Colonic mucosa (tissue), 4 donors: Measurements from ENCODE around the gene PIK3CD. TPM values are rescaled to one million over a fixed set of nuclear protein-coding genes. Genes with fewer than 3 reads are reported as not detected.

ENCODE experiments used
- DNase-seq: peaks from one replicate; pipeline ENCODE4 v3.0.0-alpha.2; 2020
- H3K27ac ChIP-seq: fragments of 200-600 bp; one replicate; pipeline ENCODE4 v1.8.0; 2021
- H3K27me3 ChIP-seq: fragments of 200-600 bp; one replicate; pipeline ENCODE4 v1.8.0; 2021
- H3K36me3 ChIP-seq: fragments of 200-600 bp; one replicate; pipeline ENCODE4 v1.8.0; 2021
- H3K4me1 ChIP-seq: fragments of 200-600 bp; one replicate; pipeline ENCODE4 v1.8.0; 2021; ENCODE audit warnings: mild to moderate bottlenecking
- H3K4me3 ChIP-seq: fragments of 200-600 bp; one replicate; pipeline ENCODE4 v1.8.0; 2021
- H3K9ac ChIP-seq, 2 donors: one replicate each; pipeline ENCODE4 v1.7.0; 2013; ENCODE audit warnings: control low read depth in 2 of 2, low read depth in 2 of 2, low read length in 2 of 2
- H3K9me3 ChIP-seq: fragments of 200-600 bp; one replicate; pipeline ENCODE4 v1.8.0; 2021
- CTCF ChIP-seq: fragments of 200-600 bp; IDR thresholded peaks from one replicate; pipeline ENCODE4 v1.8.0; 2022; ENCODE audit warnings: antibody characterized with exemption, mild to moderate bottlenecking
- intact Hi-C: fragments of 100-400 bp; cut with DNase I; formaldehyde crosslinking; loops from one replicate; pipeline ENCODE4 v1.14.1; 2022
- total RNA-seq, 2 donors: library from RNA; stranded (reverse); fragmentation: NEBNext Ultra II Directional in 1 of 2; extraction: Animal tissue kit (Norgen Biotek cat#: 25700) in 1 of 2; gene quantifications; one replicate each; pipeline ENCODE4 v1.2.1, GENCODE V29; 2021
- donor health status: healthy.
- donor health status: DM: no; HTN: no; CAD: no.
- donor health status: DM: no; HTN: no; CAD: no.

The PIK3CD gene
- total RNA-seq, 2 donors from 2014 or later: 3.5 TPM

GRCh38 chr1:9609998-9610397, 41.5 kb upstream of the PIK3CD start:
- DNase-seq: no peak
- Histone ChIP-seq H3K27ac (no peak overlapping the region), H3K9ac (no peak overlapping the region), H3K27me3 (no peaks in the 10 kb centered on the region), H3K4me1 (no peaks in the 10 kb centered on the region), H3K36me3 (no peaks in the 10 kb centered on the region), H3K4me3 (no peak overlapping the region), H3K9me3 (no peaks in the 10 kb centered on the region)
- intact Hi-C loops: no loop called here
- no peak for TF ChIP-seq CTCF

DNA sequence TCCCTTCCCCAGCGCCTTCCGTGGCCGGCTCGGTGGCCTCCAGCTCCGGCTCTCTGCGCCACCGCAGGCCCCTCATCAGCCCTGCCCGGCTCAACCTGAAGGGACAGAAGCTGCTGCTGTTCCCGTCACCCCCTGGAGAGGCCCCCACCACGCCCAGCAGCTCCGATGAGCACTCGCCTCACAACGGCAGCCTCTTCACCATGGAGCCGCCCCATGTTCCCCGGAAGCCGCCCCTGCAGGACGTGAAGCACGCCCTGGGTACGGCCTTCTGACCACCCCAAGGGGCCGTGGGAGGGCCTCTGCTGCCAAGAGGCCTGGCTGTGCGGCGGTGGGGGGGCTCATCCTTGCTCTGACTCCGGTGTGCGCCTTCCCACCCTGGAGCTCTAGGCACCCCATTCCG, 41.0 kb upstream of the PIK3CD start:
- H3K4me3 ChIP-seq: no peak overlapping the region
- H3K36me3 ChIP-seq: no peaks in the 10 kb centered on the region
- no peaks in the 10 kb centered on the region for H3K9me3 ChIP-seq
- H3K27me3 ChIP-seq: no peaks in the 10 kb centered on the region
- DNase-seq: no peak
- TF ChIP-seq CTCF: no peak
- no peak overlapping the region for H3K27ac ChIP-seq
- H3K9ac ChIP-seq: no peak overlapping the region
- intact Hi-C loops: no loop called here
- H3K4me1 ChIP-seq: no peaks in the 10 kb centered on the region

- no peak overlapping the region for H3K27ac ChIP-seq
- no peak for TF ChIP-seq CTCF
- no peak overlapping the region for H3K4me3 ChIP-seq
- intact Hi-C loops: no loop called here
- H3K9ac ChIP-seq: no peak overlapping the region
- no peaks in the 10 kb centered on the region for H3K9me3 ChIP-seq
- H3K27me3 ChIP-seq: no peaks in the 10 kb centered on the region
- no peaks in the 10 kb centered on the region for H3K4me1 ChIP-seq
- no peak for DNase-seq
- no peaks in the 10 kb centered on the region for H3K36me3 ChIP-seq
These were observed 39.8 kb upstream of the PIK3CD start for GRCh38 chr1:9611716-9612115.

- Histone ChIP-seq H3K27ac (no peak overlapping the region), H3K9ac (no peak overlapping the region), H3K4me1 (no peaks in the 10 kb centered on the region), H3K36me3 (no peaks in the 10 kb centered on the region), H3K9me3 (no peaks in the 10 kb centered on the region), H3K27me3 (no peaks in the 10 kb centered on the region), H3K4me3 (no peak overlapping the region)
- no peak for DNase-seq
- TF ChIP-seq CTCF: no peak
- intact Hi-C loops: no loop called here
These were observed 39.2 kb upstream of the PIK3CD start for GRCh38 chr1:9612162-9612845.

- H3K9me3 ChIP-seq: no peaks in the 10 kb centered on the region
- no peak overlapping the region for H3K27ac ChIP-seq
- DNase-seq: no peak
- no peak for TF ChIP-seq CTCF
- H3K9ac ChIP-seq: no peak overlapping the region
- no peaks in the 10 kb centered on the region for H3K27me3 ChIP-seq
- no peaks in the 10 kb centered on the region for H3K4me1 ChIP-seq
- intact Hi-C loops: no loop called here
- H3K4me3 ChIP-seq: no peak overlapping the region
- no peaks in the 10 kb centered on the region for H3K36me3 ChIP-seq
These were observed 38.5 kb upstream of the PIK3CD start for GRCh38 chr1:9612871-9613624.
